Naive thymus-derived CD8-positive, alpha-beta T cell (primary cell): Measurements from ENCODE around the gene BCL2L15. TPM values are rescaled to one million over a fixed set of nuclear protein-coding genes. Genes with fewer than 3 reads are reported as not detected.
"Not testable (repeated sequence)": the region's sequence is repeated elsewhere in the genome, so short reads cannot be mapped to it uniquely, and the experiment has no call there.

Source experiments
- ATAC-seq, 2 donors: fragments of 150-1000 bp; cut with Tn5 transposase in 1 of 2; sonication (Bioruptor Pico), chemical (Tn5 transposase) in 1 of 2; 1 replicate in 1 of 2; 2 replicates in 1 of 2; pipeline ENCODE4 v1.10.0; 2021; ENCODE audit warnings: mild to moderate bottlenecking in 2 of 2, moderate library complexity in 2 of 2
- POLR2A ChIA-PET: fragments of 350-600 bp; sonication (Branson Sonifier 250); formaldehyde crosslinking; loops from one replicate; lab custom pipeline; 2021; ENCODE audit warnings: antibody characterized with exemption; lab: Charles Lee
- DNase-seq, 10 donors: peaks; one replicate each; pipeline versions ENCODE4 v3.0.0 to v3.0.0-alpha.2; 2020 to 2022
- H3K27ac Mint-ChIP-seq, 10 donors: one replicate each; pipeline ENCODE4 v1.8.0; 2020 to 2022; ENCODE audit warnings: mild to moderate bottlenecking in 10 of 10, mixed read lengths in 10 of 10, moderate library complexity in 4 of 10, inconsistent platforms in 1 of 10
- H3K27me3 Mint-ChIP-seq, 5 donors: one replicate each; pipeline ENCODE4 v1.8.0; 2021 to 2022; ENCODE audit warnings: mixed read lengths in 5 of 5
- H3K36me3 Mint-ChIP-seq, 3 donors: one replicate each; pipeline ENCODE4 v1.8.0; 2020 to 2022; ENCODE audit warnings: mixed read lengths in 3 of 3, mild to moderate bottlenecking in 2 of 3, inconsistent platforms in 1 of 3
- H3K4me1 Mint-ChIP-seq, 4 donors: one replicate each; pipeline ENCODE4 v1.8.0; 2021 to 2022; ENCODE audit warnings: mixed read lengths in 4 of 4
- H3K4me3 Mint-ChIP-seq, 10 donors: one replicate each; pipeline ENCODE4 v1.8.0; 2020 to 2022; ENCODE audit warnings: mild to moderate bottlenecking in 10 of 10, mixed read lengths in 10 of 10, moderate library complexity in 6 of 10, inconsistent platforms in 1 of 10
- H3K9me3 Mint-ChIP-seq, 9 donors: one replicate each; pipeline ENCODE4 v1.8.0; 2020 to 2022; ENCODE audit warnings: mixed read lengths in 9 of 9, mild to moderate bottlenecking in 3 of 9, inconsistent platforms in 1 of 9, moderate library complexity in 1 of 9
- polyA plus RNA-seq, 3 donors: library from polyadenylated mRNA; unstranded; fragments of 300-500 nt; fragmentation: Illumina TruSeq; gene quantifications; one replicate each; pipeline ENCODE4 v1.2.3, GENCODE V29; 2021
- total RNA-seq, 8 experiments: library from RNA in 2 of 8; stranded (reverse) in 2 of 8; gene quantifications; one replicate each; pipeline ENCODE4 v1.2.3 and lab custom pipeline; 2021 to 2026

BCL2L15 gene
- total and polyA plus RNA-seq, 5 experiments from 2014 or later = 0.03 to 3.3 (median 1.3) TPM; not detected in 2

GRCh38 chr1:113861641-113862040 is 25.7 kb downstream of the BCL2L15 start:
- no peak for ATAC-seq
- POLR2A ChIA-PET = no interaction called here
- Mint-ChIP-seq H3K27me3 (no peaks in the 10 kb centered on the region), H3K36me3 (peaks cover 0 to 63% (median 17%) of the 10 kb centered on the region in 3 donors), H3K9me3 (no peaks in the 10 kb centered on the region), H3K27ac (peak overlapping the region in 5 of 10 donors; percentile 6 to 81 (median 51)), H3K4me3 (peak overlapping the region in 2 of 10 donors; percentile 33 to 51), H3K4me1 (peaks cover 14 to 77% (median 35%) of the 10 kb centered on the region in 4 donors)
- no peak for DNase-seq

GRCh38 chr1:113860891-113861290 is 26.5 kb downstream of the BCL2L15 start:
- no peak for DNase-seq
- no peak for ATAC-seq
- H3K27ac Mint-ChIP-seq = peak overlapping the region in 4 of 10 donors; percentile 35 to 81 (median 71)
- H3K9me3 Mint-ChIP-seq = no peaks in the 10 kb centered on the region
- peaks cover 0 to 66% (median 20%) of the 10 kb centered on the region in 3 donors for H3K36me3 Mint-ChIP-seq
- H3K4me1 Mint-ChIP-seq = peaks cover 14 to 80% (median 35%) of the 10 kb centered on the region in 4 donors
- POLR2A ChIA-PET = interaction anchor here (0.6 to 2.5 kb wide), 2 partner anchors 9 to 45 kb away, joined by 6 to 16 read pairs; no protein-coding TSS in a partner anchor
- peak overlapping the region in 1 of 10 donors; percentile 33 for H3K4me3 Mint-ChIP-seq
- H3K27me3 Mint-ChIP-seq = no peaks in the 10 kb centered on the region

DNA sequence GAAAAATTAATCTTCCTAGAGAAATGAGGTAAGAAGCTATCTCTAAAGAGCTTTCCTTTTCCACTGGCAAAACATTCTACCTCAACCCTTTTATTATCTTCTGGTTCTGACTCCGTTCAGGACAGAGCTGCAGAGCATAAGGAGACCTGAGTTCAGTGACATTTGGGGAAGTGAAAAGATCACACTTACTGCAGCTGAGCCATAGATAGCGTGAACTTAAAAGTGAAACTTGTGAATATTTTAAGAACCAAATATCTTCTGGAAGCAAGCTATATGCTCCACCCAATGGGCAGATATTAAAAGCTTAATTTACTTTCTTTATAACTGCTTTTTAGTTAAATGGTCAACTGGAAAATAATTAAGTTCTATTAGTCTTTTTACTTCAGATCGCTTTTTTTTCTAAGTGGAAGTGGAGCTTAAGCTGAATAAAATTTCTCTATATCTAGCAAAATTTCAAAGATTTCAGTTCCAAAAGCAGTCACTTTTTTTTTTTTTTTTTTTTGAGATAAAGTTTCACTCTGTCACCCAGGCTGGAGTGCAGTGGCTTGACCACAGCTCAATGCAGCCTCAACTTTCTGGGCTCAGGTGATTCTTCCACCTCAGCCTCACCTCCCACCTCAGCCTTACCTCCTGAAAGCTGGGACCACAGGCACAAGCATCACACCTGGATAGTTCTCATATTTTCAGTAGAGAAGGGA is 27.8 kb downstream of the BCL2L15 start:
- POLR2A ChIA-PET = interaction anchor here (0.5 to 2.5 kb wide), 3 partner anchors 10 to 79 kb away, joined by 3 to 16 read pairs (median 3); no protein-coding TSS in a partner anchor
- H3K27ac Mint-ChIP-seq = peak overlapping the region in 9 of 10 donors; percentile 40 to 87 (median 69)
- H3K9me3 Mint-ChIP-seq = no peaks in the 10 kb centered on the region
- ATAC-seq (peak in 1 of 2 donors; percentile 41), DNase-seq (no peak)
- H3K36me3 Mint-ChIP-seq = peaks cover 0 to 70% (median 25%) of the 10 kb centered on the region in 3 donors
- peak overlapping the region in 4 of 10 donors; percentile 6 to 65 (median 45) for H3K4me3 Mint-ChIP-seq
- H3K4me1 Mint-ChIP-seq = peaks cover 14 to 70% (median 31%) of the 10 kb centered on the region in 4 donors
- no peaks in the 10 kb centered on the region for H3K27me3 Mint-ChIP-seq

DNA sequence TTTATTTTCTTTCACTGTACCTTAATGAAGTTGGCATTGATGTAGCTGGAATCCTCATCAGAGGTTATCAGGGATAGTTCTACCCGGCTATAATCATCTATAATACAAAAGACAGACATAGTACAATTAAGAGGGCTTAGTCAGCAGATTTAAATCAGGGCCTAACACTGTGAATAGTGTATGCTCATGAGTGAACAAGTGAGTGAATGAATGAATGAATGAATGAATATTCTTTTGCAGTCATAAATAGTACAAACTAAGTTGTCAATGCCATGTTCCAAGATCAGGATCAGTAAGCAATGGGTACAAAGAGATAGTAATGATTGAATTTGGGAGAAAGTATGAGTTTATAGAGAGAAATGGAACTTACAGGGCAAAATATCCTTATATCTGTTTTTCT is 28.4 kb downstream of the BCL2L15 start:
- Mint-ChIP-seq H3K4me1 (peaks cover 14 to 69% (median 28%) of the 10 kb centered on the region in 4 donors), H3K4me3 (peak overlapping the region in 2 of 10 donors; percentile 7 to 22), H3K36me3 (peaks cover 0 to 70% (median 28%) of the 10 kb centered on the region in 3 donors), H3K27ac (peak overlapping the region in 6 of 10 donors; percentile 27 to 81 (median 36)), H3K9me3 (no peaks in the 10 kb centered on the region), H3K27me3 (no peaks in the 10 kb centered on the region)
- ATAC-seq (no peak), DNase-seq (no peak)
- POLR2A ChIA-PET = interaction anchor here (2.5 kb wide), 1 partner anchor 11 kb away, joined by 16 read pairs; no protein-coding TSS in a partner anchor

DNA sequence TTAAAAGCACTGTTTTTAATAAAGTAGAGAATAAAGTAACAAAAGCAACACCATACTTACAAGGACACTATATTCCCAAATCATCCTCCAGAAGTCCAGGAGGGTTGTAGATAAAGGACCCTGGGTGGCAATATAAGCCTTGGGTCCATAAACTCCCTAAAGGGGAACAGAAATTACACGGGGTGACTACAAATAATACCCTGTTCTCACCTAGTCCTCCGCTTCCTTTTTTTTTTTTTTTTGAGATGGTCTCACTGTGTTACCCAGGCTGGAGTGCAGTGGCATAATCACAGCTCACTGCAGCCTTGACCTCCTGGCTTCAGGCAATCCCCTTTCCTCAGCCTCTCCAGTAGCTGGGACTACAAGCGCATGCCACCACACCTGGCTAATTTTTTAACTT is 29.0 kb downstream of the BCL2L15 start:
- DNase-seq (no peak), ATAC-seq (no peak)
- peaks cover 14 to 64% (median 27%) of the 10 kb centered on the region in 4 donors for H3K4me1 Mint-ChIP-seq
- H3K9me3 Mint-ChIP-seq = no peaks in the 10 kb centered on the region
- H3K4me3 Mint-ChIP-seq = no peak overlapping the region
- H3K27ac Mint-ChIP-seq = peak overlapping the region in 3 of 10 donors; percentile 38 to 62 (median 52)
- H3K36me3 Mint-ChIP-seq = peaks cover 0 to 69% (median 27%) of the 10 kb centered on the region in 3 donors
- POLR2A ChIA-PET = interaction anchor here (2.5 kb wide), 1 partner anchor 11 kb away, joined by 16 read pairs; no protein-coding TSS in a partner anchor
- no peaks in the 10 kb centered on the region for H3K27me3 Mint-ChIP-seq

- H3K27ac Mint-ChIP-seq = peak overlapping the region in 2 of 10 donors; percentile 47 to 62
These were observed 29.6 kb downstream of the BCL2L15 start for GRCh38 chr1:113857776-113858175.

DNA sequence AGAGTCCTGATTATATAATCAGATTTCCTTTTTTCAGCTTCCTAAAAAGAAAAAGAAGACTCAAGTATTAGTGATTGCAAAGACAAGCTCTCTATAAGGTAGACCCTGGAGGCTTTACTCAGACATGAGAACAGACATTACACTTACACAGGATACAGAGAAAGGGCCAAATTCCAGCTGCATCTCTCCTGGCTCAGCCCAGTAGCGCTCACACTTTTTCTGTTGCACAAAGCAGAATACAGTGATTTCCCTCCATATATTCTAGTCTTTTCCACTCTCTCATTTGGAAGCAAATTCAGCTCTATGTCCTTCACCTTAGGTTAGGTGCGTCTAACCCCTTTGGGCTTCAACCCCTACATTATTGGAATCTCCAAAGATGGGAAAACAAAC is 31.0 kb downstream of the BCL2L15 start:
- no peak overlapping the region for H3K4me3 Mint-ChIP-seq
- H3K4me1 Mint-ChIP-seq = peaks cover 7 to 48% (median 19%) of the 10 kb centered on the region in 4 donors
- no peaks in the 10 kb centered on the region for H3K27me3 Mint-ChIP-seq
- ATAC-seq (no peak), DNase-seq (no peak)
- peaks cover 0 to 62% (median 29%) of the 10 kb centered on the region in 3 donors for H3K36me3 Mint-ChIP-seq
- POLR2A ChIA-PET = interaction anchor here (1.2 kb wide), 1 partner anchor 14 kb away, joined by 4 read pairs; no protein-coding TSS in a partner anchor
- peak overlapping the region in 5 of 10 donors; percentile 7 to 57 (median 55) for H3K27ac Mint-ChIP-seq
- no peaks in the 10 kb centered on the region for H3K9me3 Mint-ChIP-seq

More at GRCh38 chr1:113857776-113858175, 29.6 kb downstream of the BCL2L15 start:
- Mint-ChIP-seq H3K4me3 (no peak overlapping the region), H3K4me1 (peaks cover 14 to 58% (median 24%) of the 10 kb centered on the region in 4 donors), H3K36me3 (peaks cover 0 to 68% (median 27%) of the 10 kb centered on the region in 3 donors), H3K27me3 (no peaks in the 10 kb centered on the region), H3K9me3 (no peaks in the 10 kb centered on the region)
- DNase-seq (no peak), ATAC-seq (no peak)
- POLR2A ChIA-PET = no interaction called here

GRCh38 chr1:113855630-113856400 is 31.6 kb downstream of the BCL2L15 start:
- peak overlapping the region in 5 of 10 donors; percentile 7 to 57 (median 55) for H3K27ac Mint-ChIP-seq

DNA sequence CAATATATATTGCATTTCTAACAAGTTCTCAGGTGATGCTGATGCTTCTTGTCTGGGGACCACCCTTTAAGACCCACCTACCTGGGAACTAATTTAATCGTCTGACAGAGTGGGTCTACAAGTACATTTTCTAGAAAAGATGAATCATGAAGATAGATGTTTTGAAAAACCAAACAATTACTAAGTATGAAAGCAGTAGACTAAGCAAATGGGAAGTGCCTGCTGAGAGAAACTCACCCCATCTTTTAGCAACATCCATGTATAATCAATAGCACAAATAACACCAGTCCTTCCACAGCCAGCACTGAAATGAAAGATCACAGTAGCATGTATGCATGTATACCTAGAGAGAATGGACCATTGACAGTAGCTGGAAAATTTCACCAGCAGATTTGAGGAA is 33.1 kb downstream of the BCL2L15 start:
- Mint-ChIP-seq H3K27me3 (no peaks in the 10 kb centered on the region), H3K9me3 (no peaks in the 10 kb centered on the region), H3K4me3 (no peak overlapping the region), H3K27ac (peak overlapping the region in 4 of 10 donors; percentile 1 to 40 (median 14)), H3K4me1 (peaks cover 8 to 40% (median 21%) of the 10 kb centered on the region in 4 donors), H3K36me3 (peaks cover 0 to 58% (median 29%) of the 10 kb centered on the region in 3 donors)
- no peak for ATAC-seq
- no peak for DNase-seq
- POLR2A ChIA-PET = no interaction called here

More at GRCh38 chr1:113855630-113856400, 31.6 kb downstream of the BCL2L15 start:
- peaks cover 0 to 64% (median 29%) of the 10 kb centered on the region in 3 donors for H3K36me3 Mint-ChIP-seq
- no peaks in the 10 kb centered on the region for H3K27me3 Mint-ChIP-seq
- H3K4me3 Mint-ChIP-seq = no peak overlapping the region
- H3K9me3 Mint-ChIP-seq = no peaks in the 10 kb centered on the region
- ATAC-seq = no peak
- H3K4me1 Mint-ChIP-seq = peaks cover 6 to 47% (median 19%) of the 10 kb centered on the region in 4 donors
- DNase-seq = no peak
- POLR2A ChIA-PET = interaction anchor here (1.2 kb wide), 1 partner anchor 14 kb away, joined by 4 read pairs; no protein-coding TSS in a partner anchor

DNA sequence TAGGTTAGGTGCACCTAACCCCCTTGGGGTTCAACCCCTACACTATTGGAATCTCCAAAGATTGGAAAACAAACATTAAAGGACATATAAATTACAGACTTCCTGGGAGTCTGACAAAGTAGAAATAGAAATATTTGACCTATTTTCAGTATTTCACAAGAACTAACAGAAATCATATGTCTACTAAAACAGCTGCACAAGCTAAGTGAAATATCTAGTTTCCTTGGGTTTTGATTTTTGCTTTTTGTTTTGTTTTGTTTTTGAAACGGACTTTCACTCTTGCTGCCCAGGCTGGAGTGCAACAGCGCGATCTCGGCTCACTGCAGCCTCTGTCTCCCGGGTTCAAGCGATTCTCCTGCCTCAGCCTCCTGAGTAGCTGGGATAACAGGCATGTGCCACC is 34.7 kb downstream of the BCL2L15 start:
- H3K9me3 Mint-ChIP-seq, ATAC-seq, H3K4me3 Mint-ChIP-seq, DNase-seq, POLR2A ChIA-PET, H3K27me3 Mint-ChIP-seq: not testable (repeated sequence)
- peaks cover 0 to 51% (median 22%) of the 10 kb centered on the region in 3 donors for H3K36me3 Mint-ChIP-seq
- H3K4me1 Mint-ChIP-seq = peaks cover 5 to 27% (median 18%) of the 10 kb centered on the region in 4 donors
- H3K27ac Mint-ChIP-seq = peak overlapping the region in 3 of 10 donors; percentile 22 to 70 (median 41)

DNA sequence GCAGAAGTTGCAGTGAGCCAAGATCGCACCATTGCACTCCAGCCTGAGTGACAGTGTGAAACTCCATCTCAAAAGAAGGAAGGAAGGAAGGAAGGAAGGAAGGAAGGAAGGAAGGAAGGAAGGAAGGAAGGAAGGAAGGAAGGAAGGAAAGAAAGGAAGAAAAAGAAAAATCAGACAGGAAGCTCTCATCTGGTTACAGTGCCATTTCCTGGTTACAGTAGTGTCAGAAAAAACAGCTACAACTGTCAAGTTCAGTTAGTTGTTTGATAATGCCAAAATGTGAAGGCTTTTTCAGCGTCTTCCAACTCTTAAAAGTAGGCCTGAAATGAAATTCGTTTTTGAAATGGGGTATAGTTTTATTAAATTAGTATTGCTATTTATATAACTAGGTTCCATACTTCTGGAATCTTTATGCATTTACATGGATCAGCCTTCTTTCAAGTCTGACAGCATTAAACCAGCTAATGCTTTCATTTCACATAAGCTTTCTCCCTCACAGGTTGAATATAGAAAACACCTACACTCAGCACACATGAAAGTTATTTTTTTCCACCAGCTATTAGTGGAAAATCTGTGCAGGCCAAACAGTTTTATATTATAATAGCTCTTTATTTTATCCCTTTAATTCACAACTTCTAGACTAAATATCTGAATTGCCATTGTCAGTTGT is 37.1 kb downstream of the BCL2L15 start:
- ATAC-seq = peak; percentile 61 to 74

More for the DNA sequence above, 37.1 kb downstream of the BCL2L15 start:
- Mint-ChIP-seq H3K27me3 (no peaks in the 10 kb centered on the region), H3K36me3 (peaks cover 21 to 51% (median 25%) of the 10 kb centered on the region in 3 donors), H3K9me3 (peaks cover 0 to 2% (median 0%) of the 10 kb centered on the region in 9 donors), H3K4me3 (peak overlapping the region in 5 of 10 donors; percentile 30 to 78 (median 39)), H3K27ac (peak overlapping the region; percentile 73 to 93 (median 82)), H3K4me1 (peaks cover 5 to 15% (median 13%) of the 10 kb centered on the region in 4 donors)
- DNase-seq = peak in 2 of 10 donors; percentile 18 to 43
- POLR2A ChIA-PET = interaction anchor here (0.6 to 1.4 kb wide), 8 partner anchors 10 to 89 kb away, joined by 3 to 6 read pairs (median 3); partner anchors contain the start of genes AP4B1 and BCL2L15
